ENCODE results near the gene AP3S2.
A peak's percentile ranks its signal among the peaks of the same experiment; 100 is the strongest.
"Not testable (repeated sequence)": the region's sequence is repeated elsewhere in the genome, so short reads cannot be mapped to it uniquely, and the experiment has no call there.

AP3S2 gene

GRCh38 chr15:89864958-89865739, 28.6 kb downstream of the AP3S2 start:
- no peak for DNase-seq (ENCODE audit: low spot score)

DNA sequence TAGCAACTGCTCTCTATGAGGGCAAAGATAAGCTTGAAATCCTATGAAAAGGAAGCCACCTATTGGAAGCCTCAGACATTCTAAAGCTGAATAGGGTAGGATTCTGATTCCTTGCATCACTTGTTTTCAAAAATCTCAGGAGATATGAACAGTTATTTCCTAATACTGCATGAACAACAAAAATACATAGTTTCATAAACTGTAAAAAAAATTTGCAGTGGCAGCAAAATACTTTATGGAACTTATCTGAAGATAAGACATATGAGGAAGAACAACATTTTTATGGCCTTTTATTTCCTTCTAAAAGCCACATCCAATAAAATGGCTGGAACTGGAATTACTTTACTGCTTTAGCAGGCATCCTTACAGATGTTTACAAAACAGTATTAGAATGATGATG, 29.9 kb downstream of the AP3S2 start:
- no peak for DNase-seq (ENCODE audit: low spot score)

DNA sequence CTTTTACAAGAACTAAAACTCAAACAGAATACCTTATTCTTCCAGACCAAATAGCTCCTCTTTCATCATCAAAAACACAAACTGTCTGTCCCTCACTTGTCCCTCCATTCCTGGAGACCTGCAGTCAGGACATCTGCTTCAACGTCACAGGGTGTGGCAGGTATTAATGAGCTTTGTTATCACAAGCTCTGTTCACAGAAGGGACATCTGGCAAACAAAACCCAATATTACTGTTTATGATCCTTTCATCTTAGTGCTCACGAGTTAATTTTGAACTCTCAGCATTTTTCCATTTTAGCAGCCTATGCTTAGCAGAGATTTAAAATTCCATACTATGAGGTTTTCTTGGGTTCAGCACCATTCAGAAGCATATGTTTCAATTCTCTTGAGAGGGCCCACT, 32.9 kb downstream of the AP3S2 start:
- DNase-seq (ENCODE audit: low spot score): peak; percentile 13

DNA sequence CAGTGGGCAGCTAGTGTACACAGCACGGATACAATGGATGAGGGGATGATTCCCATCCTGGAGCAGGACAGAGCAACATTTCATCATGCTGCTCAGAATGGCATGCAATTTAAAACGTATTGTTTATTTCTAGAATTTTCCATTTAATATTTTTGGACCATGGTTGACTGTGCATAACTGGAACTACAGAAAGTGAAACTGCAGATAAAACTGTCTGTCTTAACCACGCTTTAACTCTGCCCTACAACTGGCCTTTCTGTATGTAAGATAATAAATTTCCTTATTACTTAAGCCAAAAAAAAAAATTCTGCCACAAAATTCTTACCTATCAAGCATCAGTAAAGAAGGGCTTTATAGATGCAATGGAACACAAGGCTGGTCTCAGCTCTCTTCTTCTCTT, 33.4 kb downstream of the AP3S2 start:
- DNase-seq (ENCODE audit: low spot score): no peak

- no peak for DNase-seq (ENCODE audit: low spot score)
These were observed 34.9 kb downstream of the AP3S2 start for GRCh38 chr15:89858661-89859458.

DNA sequence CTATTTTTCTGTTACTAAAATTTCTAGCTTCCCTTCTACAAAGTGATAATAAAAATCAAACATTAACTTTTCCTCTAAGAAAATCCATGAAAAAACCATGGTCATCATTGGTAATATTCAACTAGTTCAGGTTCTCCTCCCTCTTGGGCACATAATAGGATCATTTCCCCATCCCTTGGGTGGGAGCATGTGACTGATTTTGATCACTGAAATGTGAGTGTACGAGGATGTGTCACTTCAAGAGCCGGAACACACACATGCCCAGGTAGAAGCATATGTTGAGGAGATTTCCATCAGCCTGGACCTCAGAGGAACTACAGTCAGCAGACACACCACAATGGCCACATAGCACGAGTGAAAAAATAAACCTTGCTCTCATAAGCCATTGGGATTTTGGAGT, 36.1 kb downstream of the AP3S2 start:
- DNase-seq (ENCODE audit: low spot score): no peak

GRCh38 chr15:89855948-89856347, 37.8 kb downstream of the AP3S2 start:
- no peak for DNase-seq (ENCODE audit: low spot score)

DNA sequence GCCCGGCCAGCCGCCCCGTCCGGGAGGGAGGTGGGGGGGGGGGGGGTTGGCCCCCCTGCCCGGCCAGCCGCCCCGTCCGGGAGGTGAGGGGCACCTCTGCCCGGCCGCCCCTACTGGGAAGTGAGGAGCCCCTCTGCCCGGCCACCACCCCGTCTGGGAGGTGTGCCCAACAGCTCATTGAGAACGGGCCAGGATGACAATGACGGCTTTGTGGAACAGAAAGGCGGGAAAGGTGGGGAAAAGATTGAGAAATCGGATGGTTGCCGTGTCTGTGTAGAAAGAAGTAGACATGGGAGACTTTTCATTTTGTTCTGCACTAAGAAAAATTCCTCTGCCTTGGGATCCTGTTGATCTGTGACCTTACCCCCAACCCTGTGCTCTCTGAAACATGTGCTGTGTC, 38.9 kb downstream of the AP3S2 start:
- not testable (repeated sequence) for DNase-seq (ENCODE audit: low spot score)

DNA sequence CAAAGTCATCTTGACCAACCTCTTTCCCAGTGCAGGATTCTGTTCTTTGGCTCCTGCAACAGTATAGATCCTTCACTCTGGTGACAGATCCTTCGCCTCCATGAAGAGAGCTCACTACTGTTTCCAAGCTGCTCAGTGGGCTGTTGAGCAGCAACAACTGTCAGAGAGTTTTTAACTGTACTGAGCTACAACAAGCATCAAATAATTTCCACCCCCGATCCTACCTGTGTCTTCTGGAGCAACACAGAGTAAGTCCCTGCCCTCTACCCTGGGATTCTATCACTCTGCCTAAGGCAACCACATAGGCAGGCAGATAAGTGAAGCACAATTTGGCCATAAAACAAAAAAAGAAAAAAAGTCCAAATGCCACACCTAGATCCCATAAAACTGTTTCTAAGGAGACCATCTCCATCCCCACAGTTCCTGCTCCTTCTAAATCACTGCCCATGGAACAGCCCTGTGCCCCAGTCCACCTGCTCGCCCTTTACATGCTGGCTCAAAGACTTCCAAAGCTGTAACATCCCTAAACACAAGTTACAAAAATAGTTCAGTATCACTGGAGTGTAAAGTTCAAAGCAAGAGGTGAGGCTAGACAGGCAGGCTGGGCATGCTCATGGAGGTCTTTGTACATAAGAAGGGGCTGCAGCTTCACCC, 41.3 kb downstream of the AP3S2 start:
- no peak for DNase-seq (ENCODE audit: low spot score)

GRCh38 chr15:89851673-89852341, 42.0 kb downstream of the AP3S2 start:
- DNase-seq (ENCODE audit: low spot score): no peak

DNA sequence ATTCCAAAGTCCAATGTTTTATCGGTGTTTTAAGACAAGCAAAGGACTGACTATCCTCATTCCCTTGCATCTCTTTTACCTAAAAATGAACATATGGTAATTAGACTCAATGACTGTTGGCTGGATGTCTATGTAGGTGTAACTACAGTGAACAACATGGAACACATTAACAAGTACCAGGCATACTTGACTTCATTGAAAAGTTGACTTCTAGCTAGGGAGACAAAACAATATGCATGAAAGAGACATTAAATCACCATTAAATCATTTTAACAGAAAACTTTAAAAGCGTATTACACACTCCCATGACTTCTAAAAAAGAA, 44.9 kb downstream of the AP3S2 start:
- no peak for DNase-seq (ENCODE audit: low spot score)

GRCh38 chr15:89847101-89847500, 46.7 kb downstream of the AP3S2 start:
- no peak for DNase-seq (ENCODE audit: low spot score)

GRCh38 chr15:89845305-89845893, 48.4 kb downstream of the AP3S2 start:
- DNase-seq (ENCODE audit: low spot score): peak; percentile 66

DNA sequence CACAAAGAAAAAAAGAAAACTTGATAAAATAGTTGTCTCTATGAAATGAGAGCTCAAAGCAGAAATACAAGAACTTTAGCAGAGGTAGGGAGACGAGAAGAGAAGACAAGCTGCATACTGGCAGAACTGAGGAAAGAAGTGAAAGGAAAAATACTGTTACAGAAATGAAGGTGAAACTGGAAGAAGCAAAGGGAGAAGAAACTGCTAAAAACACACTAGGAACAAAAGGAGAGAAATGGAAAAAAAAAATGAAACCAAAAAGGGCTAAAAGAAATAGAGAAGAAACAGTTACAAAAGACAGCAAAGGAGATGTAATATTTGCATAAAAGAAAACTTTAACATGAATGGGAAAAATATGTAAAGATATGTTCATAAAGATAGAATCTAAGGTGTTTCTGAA, 51.8 kb downstream of the AP3S2 start:
- no peak for DNase-seq (ENCODE audit: low spot score)

GRCh38 chr15:89841306-89841705, 52.5 kb downstream of the AP3S2 start:
- no peak for DNase-seq (ENCODE audit: low spot score)

GRCh38 chr15:89839167-89839810, 54.5 kb downstream of the AP3S2 start:
- no peak for DNase-seq (ENCODE audit: low spot score)

DNA sequence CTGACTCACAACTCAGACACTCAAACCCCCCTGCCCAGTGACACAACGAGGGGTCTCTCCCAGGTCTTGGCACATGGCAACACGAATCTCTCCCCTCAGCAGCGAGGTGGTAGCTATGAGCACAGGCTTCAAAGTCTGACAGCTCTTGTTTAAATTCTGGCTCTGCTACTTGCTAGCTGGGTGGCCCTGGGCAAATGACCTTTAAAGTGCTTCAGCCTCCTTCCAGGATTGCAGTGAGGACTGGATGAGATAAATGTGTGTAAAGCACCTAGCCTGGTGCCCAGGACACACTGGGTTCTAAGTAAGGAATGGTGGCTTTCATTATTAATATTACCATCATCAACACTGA, 56.0 kb downstream of the AP3S2 start:
- no peak for DNase-seq (ENCODE audit: low spot score)

DNA sequence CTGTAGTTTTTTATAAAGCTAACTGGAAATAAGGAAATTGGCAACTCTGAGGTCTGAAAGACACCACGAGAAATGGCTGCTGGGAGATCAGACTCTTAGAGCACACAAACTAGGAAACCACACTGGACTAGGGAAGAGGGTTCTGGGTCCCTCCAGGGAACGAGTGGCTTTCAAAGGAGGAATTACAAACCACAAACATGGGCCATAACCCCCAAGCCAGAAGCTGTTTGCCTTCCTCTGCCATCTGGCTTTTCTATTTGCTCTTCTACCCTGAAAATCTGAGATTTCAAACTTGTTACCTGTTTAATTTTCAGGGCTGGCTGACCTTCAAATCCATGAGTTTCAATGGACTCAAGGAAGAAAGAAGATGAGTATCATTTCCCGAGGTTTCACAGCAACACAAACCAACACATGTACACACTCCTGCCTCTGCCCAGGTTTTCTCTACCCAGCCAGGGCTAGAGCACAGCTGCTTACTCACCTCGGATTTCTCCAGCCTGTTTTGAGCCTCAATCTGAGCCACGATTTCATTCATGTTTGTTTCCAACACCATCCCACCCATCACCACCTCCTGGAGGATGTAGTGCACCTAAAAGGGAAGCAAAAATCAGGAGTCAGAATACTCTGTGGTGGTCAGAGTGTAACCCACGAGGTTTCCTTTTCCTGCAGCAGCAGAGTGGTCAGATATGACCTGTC, 56.5 kb downstream of the AP3S2 start:
- DNase-seq (ENCODE audit: low spot score): no peak

DNA sequence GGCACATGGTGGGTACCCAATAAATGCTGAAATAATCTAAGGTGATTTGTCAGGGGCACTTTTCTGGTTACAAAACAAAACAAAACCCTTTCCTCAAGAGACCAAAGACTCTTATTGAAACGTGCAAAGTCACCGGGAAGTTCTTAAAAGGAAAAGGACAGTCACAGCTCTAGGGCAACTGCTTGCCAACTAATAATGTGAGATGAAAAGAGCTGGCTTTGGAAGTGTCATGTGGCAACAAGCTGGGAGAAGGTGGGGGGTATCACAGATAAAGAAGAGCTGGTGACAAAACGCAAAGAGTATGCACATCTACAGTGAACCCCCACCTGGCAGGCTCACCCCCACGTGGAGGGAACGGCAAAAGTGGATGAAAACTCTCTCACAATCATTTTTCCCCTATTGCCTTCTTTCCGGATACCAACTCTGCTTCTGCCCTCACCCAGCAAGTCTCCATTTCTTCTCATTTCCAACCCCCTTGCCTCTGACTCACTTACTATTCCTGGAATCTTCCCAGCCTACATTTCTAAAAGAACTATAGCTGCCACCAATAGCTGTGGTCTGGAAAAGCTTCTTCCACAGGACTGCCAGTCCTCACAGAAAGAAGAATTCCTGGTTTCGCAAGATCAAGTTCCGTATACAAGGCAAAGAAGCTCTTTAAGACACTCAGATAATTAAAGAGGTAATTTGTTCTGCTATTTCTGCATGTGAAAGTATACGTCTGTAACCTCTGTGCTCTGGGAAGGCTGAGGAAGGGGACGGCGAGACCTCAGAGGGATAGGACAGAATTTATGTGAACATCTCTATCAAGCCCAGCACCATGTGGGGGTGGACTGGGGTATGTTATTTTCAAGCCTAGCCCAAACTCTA, 57.3 kb downstream of the AP3S2 start:
- DNase-seq (ENCODE audit: low spot score): no peak

DNA sequence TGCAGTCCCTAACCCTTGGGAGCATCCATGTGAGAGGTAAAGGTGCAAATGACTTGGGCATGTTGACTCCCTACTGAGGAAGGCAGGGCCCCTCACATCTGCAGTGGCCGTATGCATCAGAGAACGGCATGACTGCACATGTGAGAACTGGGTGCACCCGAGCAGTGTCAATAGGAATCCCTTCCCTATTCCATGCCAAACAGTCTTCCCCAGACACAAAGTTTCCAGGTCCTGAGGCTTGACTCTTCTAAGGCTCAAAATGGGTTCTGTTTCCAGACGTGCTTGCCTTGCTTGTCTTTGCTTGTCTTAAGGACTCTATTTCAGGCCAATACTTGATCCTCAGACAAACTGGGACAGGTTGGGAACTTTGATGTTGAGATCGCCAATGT, 58.6 kb downstream of the AP3S2 start:
- no peak for DNase-seq (ENCODE audit: low spot score)

All from SW480 (cell line).